Epithelial cell of prostate (primary cell): Measurements from ENCODE around the gene UGT3A1.

ENCODE experiments used
- DNase-seq: peaks from one replicate; pipeline ENCODE4 v3.0.0-alpha.2; 2011; ENCODE audit warnings: low read depth, low spot score
- H3K27ac ChIP-seq: fragments of 450-650 bp; 2 replicates; pipeline ENCODE4 v1.5.1; 2017; ENCODE audit warnings: mild to moderate bottlenecking

The UGT3A1 gene

GRCh38 chr5:35921930-35922329, 69.3 kb downstream of the UGT3A1 start:
- DNase-seq, result no peak

DNA sequence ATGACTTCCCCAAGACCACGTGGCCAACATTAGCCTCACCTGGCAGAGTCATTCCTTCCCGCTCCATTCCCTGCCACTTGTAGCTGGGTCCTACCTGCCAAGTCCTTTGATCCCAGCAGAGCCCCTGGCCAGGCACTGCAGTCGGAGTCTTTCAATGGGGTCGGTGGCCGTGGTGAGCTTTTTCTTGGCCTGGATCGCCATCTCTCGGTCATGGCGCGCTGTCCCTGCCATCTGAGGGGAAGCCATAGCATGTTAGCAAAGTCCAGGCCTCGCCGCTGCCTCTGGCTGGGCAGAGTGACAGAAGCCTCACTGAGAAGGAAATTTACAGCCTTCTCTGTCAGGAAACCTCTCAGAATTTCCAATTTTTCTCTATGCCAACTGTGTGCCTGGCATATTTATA, 70.3 kb downstream of the UGT3A1 start:
- H3K27ac ChIP-seq, result no peak overlapping the region
- DNase-seq, result no peak

More at GRCh38 chr5:35921930-35922329, 69.3 kb downstream of the UGT3A1 start:
- H3K27ac ChIP-seq, result no peak overlapping the region

DNA sequence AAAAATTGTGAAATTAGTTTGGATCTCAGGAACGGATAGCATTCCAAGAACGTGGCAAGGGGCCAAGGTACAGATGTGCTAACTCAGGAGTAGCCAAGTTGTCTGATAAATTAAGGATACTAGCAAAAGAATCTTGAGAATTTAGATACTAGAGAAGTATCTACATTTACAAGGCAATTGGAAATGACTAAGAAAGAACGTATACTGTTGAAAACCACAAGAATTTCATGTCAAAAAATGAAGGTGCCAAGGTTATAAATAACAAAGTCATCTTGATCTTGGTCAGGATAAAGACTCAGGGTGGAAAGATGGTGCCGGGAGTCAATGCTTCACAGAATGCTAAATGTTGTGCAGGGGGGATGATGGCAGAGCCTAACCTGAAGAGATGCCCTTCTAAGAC, 72.0 kb downstream of the UGT3A1 start:
- no peak for DNase-seq
- H3K27ac ChIP-seq, result no peak overlapping the region

GRCh38 chr5:35908814-35909213, 82.4 kb downstream of the UGT3A1 start:
- no peak for DNase-seq
- no peak overlapping the region for H3K27ac ChIP-seq

- H3K27ac ChIP-seq, result no peak overlapping the region
- DNase-seq, result no peak
Measured at GRCh38 chr5:35908228-35908627, 83.0 kb downstream of the UGT3A1 start.

DNA sequence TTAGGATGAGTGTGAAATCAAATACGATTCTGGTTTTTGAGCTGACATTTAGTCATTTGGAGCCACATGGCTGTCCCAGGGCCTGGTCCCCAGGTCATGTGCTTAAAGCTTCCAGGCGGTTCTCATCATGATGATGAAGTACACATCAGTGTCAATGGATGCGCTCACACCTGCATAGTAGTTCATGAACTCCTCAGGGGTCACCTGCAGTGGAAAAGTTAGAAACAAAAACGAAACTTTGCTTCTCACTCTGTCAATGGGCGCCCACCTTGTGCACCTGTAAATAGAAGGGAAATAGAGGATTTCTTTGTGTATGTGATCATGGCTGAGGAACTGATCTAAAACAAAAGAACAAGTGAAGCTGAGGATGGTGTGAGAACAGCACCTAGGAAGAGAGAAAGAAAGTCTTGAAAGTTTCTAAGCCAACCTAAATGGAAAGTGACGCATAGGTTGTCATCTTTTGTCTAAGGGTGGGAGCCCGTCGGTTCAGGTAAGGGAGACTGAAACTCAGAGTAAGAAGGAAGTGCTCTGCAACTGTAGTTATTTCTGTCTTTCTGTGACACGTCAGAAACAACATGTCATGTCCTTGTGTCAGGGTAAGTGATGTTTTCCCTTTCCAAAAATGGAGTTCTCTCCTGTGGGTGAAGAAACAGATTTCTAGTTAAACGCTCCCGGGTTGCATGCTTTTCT, 86.6 kb downstream of the UGT3A1 start:
- no peak overlapping the region for H3K27ac ChIP-seq

GRCh38 chr5:35903631-35904203, 87.5 kb downstream of the UGT3A1 start:
- DNase-seq, result no peak
- H3K27ac ChIP-seq, result no peak overlapping the region

More for the DNA sequence above, 86.6 kb downstream of the UGT3A1 start:
- DNase-seq, result no peak

DNA sequence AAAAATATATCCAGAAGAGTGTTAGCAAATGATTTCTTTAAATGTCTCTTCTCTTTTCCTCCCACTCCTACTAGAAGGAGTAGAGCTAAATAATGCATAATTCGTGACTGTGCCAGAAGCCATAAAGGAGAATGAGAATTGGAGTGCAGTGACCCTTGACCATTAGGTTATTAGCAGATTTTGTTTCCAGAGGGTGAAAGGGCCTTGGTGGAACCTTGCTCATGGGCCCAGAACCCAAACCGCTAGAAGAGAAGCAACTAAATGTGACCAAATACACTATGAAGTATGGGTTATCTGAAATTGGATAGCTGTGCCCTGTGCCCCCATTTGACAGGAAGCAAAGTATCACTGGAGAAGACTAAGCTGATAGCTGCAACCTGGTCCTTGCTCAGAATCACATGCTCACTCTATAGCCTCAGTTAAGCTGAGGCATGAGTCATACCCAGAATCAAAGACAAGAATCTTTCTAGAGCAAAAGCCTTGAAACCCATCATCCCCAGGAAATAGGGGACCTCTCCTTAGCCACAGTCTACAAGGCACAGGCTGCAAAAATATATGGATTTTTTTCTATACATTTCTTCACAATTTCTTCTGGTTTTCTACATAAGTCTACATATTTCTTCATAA, 89.0 kb downstream of the UGT3A1 start:
- DNase-seq, result no peak

More for the DNA sequence above, 89.0 kb downstream of the UGT3A1 start:
- no peak overlapping the region for H3K27ac ChIP-seq
